GM12864 (cell line): ENCODE results near the gene SLC7A4.
"Not testable (repeated sequence)": the region's sequence is repeated elsewhere in the genome, so short reads cannot be mapped to it uniquely, and the experiment has no call there.

Experiments used
- DNase-seq: peaks from one replicate; pipeline ENCODE4 v3.0.0-alpha.2; 2011; ENCODE audit warnings: low read depth
- H3K4me3 ChIP-seq: 2 replicates; pipeline ENCODE4 v1.5.1; 2011; ENCODE audit warnings: mild to moderate bottlenecking, low read depth, low read length, control low read depth
- CTCF ChIP-seq: IDR thresholded peaks from 2 replicates; pipeline ENCODE4 v1.5.1; 2011; ENCODE audit warnings: low read depth, mild to moderate bottlenecking, moderate library complexity, low read length, control low read depth, inconsistent platforms; ENCODE audit errors: missing control alignments

Gene SLC7A4

GRCh38 chr22:21055564-21055834, 23.1 kb upstream of the SLC7A4 start:
- H3K4me3 ChIP-seq, result no peak overlapping the region

DNA sequence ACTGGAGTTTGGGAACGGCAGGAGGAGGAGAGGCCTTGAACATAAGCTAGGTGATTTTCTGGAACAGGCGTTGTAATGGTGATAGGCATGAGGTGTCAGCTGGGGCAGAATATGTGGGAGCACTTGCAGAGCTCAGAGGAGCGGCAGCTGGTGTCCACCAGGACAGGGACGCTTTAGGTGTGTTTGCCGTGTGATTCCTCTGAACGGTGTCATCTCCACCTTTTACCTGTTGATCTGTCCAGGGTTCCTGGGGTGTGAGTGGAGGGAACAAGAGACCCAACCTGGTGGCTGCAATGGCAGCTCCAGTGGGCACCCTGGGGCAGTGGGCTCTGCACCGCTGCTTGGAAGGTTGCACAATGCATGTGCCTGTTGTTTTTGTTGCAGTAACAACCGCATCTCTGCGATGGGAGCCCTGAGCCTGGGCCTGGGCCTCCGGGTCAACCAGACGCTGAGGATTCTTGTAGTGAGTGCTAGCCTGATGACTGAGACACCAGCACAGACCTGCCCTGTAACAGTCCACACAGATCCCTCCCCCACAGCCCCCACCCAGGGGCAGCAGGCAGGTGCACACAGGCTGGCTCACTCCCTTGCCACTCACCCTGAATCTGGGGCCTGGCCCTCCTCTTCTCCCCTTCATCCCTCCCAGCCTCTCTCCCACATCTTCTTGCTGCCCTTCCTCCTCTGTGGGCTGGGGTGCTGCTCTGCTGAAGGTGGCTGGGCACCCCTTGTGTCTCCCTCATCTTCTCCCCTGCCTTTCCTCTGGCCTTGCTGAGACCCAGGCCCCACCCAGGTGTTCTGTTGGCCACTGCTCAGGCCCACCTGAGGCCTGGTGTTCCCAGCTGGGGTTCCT, 22.6 kb upstream of the SLC7A4 start:
- DNase-seq, result no peak
- no peak for TF ChIP-seq CTCF
- no peak overlapping the region for H3K4me3 ChIP-seq

More at GRCh38 chr22:21055564-21055834, 23.1 kb upstream of the SLC7A4 start:
- DNase-seq, result no peak
- no peak for TF ChIP-seq CTCF

- no peak for TF ChIP-seq CTCF
- no peak overlapping the region for H3K4me3 ChIP-seq
- DNase-seq, result no peak
These were observed 21.8 kb upstream of the SLC7A4 start for GRCh38 chr22:21054046-21054713.

DNA sequence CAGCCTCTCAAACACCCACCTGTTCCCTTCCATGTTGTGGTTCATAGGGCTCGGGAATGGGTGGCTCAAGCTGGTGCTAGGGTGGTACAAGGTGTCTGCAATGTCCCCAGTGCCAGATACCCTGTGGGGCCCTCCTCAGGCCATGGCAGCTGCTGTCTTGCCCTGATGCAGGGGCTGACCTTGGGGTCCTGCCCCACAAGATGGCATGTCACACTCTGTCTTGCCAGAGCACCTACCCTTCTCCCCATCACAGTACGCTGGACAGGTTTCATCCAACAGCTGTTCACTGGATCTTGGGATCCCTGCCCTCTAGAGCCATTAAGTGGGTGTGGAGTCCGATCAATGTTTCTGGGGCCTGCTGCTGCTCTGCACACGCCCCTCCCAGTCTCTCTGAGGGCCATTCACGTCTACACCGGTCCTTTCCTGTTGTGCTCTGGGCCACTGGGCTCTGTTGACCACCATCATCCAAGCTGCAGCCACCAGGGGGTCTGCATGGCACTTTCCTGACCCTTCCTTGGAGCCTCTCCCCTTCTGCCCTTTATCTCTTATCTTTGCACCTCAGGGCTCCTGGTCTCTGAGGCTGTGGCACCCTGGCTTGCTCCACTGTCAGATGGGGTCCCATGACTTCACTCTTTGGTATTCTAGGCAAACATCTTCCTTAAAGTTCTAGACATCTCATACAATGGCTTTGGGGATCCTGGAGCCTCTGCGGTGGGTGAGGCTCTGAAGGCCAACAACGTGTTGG, 20.5 kb upstream of the SLC7A4 start:
- DNase-seq, result no peak
- TF ChIP-seq CTCF, result no peak
- no peak overlapping the region for H3K4me3 ChIP-seq

DNA sequence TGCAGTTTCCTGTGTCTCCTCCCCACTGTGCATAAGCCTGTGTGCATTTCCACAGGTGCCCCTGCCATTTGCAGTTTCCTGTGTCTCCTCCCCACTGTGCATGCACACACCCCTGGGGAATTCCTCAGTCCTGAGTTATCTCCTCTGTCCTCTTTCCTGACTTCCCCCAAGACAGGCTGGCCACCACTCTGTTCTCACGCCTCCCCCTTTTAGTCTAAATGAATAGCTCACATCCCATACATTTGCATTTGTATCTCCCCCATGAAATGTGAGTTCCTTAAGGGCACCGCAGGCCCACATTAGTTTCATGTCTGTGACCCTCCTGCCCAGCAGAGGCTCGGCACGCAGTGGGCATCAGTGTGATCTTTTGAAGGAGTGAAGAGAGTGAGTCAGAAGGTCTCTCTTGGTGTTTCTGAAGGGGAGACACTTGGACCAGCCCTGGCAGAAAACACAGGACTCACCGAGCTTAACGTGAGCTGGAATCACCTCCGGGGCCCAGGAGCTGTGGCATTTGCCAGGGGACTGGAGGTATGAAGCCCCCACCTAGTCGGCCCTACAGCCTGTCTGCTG, 19.6 kb upstream of the SLC7A4 start:
- TF ChIP-seq CTCF, result no peak
- no peak overlapping the region for H3K4me3 ChIP-seq
- no peak for DNase-seq

DNA sequence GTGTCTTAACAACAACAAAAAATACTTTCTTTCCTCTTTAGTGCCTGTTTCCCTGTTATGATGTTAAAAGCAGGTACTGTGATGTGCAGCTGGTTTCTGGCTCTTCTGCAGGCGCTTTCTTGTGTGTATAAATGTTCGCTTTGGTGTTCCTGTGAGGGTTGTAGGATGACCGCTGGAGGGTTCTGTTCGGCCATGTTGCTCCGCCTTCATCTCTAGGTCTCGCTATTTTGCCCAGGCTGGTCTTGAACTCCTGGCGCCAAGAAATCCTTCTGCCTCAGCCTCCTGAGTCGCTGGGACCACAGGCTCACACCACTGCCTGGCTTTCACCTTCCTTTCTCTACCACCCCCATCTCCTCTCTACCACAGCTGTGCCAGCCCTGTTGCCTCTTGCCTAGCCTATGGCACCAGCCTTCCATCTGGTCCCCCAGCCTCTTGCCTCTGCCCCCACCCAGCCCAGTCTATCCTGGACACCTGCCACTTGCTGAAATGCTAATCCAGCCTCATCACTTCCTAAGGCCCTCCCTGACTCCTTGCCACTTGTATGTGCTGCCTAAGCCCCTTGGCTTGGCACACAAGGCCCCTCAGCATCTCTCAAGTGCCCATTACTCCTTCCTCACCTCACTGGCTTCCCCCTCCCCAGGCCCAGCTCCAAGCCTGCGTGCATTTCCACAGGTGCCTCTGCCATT, 18.9 kb upstream of the SLC7A4 start:
- DNase-seq, result no peak
- no peak for TF ChIP-seq CTCF

DNA sequence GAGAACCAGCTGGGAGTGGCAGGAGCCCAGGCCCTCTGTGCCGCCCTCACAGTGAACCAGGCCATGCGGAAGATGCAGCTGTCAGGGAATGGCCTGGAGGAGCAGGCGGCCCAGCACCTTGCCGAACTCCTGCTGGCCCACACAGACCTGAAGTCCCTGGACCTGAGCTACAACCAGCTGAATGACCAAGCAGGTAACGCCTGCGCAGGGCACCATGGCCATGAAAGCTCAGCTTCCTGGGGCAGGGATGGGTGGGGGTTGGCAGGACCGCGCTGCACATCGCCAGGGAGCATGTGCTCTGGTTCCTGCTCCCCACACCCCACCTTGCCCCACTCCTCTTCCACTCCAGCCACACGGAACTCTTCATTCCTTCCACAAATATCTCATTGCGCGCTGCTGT, 16.6 kb upstream of the SLC7A4 start:
- not testable (repeated sequence) for DNase-seq

More for the DNA sequence above, 18.9 kb upstream of the SLC7A4 start:
- no peak overlapping the region for H3K4me3 ChIP-seq

GRCh38 chr22:21048448-21048847, 16.1 kb upstream of the SLC7A4 start:
- not testable (repeated sequence) for H3K4me3 ChIP-seq, DNase-seq

More for the DNA sequence above, 16.6 kb upstream of the SLC7A4 start:
- H3K4me3 ChIP-seq, result not testable (repeated sequence)
